ENCODE results near the gene CCNK.

Gene CCNK

DNA sequence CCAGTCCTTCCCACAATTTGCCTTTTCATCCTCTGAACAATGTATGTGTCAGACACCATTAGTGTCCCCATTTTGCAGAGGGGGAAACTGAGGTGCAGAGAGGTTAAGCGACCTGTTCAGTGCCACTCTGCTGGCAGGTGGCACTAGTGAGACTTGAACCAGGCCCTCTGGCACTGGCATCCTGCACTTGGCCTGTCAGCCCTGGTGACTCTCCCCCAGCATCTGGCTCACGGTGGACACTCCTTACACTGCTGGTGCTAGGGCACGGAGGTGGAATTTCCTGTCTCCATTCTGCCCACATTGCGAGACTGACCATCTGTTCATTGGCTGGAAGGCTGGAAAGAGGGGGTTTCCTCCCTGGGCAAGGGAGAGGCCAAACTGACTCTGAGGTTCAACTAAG lies 48.7 kb downstream of the CCNK start:
- in situ Hi-C loops (cut with MboI; ENCODE audit: low sequenced_read_pairs, unreplicated experiment), result loop anchor here (10.0 kb wide), 2 partner anchors 105 to 355 kb away; no protein-coding TSS in a partner anchor
- no peak for TF ChIP-seq CTCF (IDR thresholded peaks at IDR 0.05; ENCODE audit: borderline replicate concordance, control extremely low read depth, extremely low read depth, insufficient read depth, missing control alignments)
- DNase-seq (ENCODE audit: low spot score), result no peak

DNA sequence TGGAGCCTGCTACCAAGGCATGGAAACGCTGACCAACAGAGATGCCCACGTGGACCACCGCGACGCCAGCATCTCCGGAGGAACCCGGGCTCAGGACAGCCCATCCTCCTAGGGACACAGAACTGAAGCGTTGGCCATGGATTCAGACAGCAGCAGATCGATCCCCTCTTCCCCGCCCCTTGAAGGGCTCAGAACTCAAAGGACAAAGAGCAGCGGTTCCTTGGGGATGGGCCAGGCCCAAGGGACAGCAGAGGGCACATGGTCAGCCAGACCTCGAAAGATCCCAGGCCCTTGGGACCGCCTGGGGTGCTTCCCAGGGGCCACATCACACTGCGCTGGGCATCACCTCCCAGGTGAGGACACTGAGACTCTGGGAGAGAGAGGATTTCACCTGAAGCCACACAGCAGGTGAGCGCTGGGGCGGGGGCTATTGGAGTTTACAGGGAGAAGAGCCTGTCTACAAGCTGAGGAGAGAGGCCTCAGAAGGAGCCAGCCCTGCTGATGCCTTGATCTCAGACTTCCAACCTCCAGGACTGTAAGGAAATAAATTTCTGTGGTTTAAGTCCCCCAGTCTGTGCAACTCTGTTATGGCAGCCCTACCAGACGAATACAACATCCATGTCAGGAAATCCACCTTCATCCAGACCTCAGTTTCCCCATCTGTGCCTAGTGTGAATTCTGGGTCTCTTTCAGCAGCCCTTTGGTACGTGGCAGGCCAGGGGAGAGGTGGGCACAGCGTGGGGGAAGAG lies 49.4 kb downstream of the CCNK start:
- DNase-seq (ENCODE audit: low spot score), result no peak
- no peak for TF ChIP-seq CTCF (IDR thresholded peaks at IDR 0.05; ENCODE audit: borderline replicate concordance, control extremely low read depth, extremely low read depth, insufficient read depth, missing control alignments)
- in situ Hi-C loops (cut with MboI; ENCODE audit: low sequenced_read_pairs, unreplicated experiment), result no loop called here

DNA sequence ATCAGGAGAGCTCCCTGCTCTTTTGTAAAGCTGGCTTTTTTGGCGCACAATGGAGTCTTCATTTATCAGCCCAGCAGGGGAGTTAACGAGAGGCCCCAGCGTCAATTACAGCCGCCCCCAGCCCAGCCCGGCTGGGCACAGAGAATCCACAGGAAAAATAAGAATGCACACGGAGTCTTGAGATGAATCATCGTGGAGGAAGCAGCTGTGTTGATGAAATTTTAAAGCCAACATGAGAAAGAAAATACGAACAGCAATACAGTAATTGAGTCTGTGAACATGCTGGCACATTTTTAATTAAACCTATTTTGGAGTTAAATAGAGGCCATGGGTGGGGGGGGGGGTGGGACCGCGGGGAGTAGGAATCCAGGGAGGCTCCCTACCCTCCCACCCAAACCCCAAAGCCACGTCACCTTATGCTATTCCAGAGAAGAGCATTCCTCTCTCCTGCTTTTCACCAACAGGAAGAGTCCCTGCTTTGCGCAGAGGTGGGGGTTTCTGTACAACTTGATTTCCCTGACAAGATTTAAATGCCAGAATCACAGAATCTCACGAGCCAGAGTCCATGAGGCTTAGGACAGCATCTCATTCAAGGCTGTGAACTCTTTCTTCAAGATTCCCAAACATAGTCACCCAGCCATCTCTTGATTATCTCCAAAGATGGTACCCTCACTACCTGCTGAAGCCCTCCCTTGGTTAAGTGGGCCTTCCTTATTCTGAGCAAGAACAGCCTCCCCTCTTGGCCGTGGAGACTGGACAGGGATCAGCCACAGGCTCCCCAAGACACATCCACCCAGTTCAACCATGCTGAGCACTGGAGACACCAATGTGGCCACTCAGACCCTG lies 50.3 kb downstream of the CCNK start:
- TF ChIP-seq CTCF (IDR thresholded peaks at IDR 0.05; ENCODE audit: borderline replicate concordance, control extremely low read depth, extremely low read depth, insufficient read depth, missing control alignments), result no peak
- in situ Hi-C loops (cut with MboI; ENCODE audit: low sequenced_read_pairs, unreplicated experiment), result no loop called here
- DNase-seq (ENCODE audit: low spot score), result no peak

DNA sequence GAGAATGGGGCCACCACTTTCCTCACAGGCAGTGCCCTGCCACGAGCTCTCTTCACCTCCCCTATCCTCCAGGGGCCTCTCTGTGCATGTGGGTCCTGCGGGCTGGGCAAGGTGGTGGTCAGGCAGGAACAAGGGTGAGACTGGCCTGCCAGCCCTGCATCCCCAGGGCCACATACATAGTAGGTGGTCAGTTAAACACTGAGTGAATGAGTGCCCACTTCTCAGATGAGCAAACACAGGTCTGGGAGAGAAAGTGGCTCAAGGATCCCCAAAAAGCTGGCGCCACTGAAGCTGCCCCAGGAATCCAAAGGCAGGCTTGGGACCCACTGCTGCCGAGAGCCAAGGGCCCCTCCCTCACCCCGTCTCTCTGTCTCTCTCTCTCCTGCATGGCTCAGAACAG lies 51.1 kb downstream of the CCNK start:
- in situ Hi-C loops (cut with MboI; ENCODE audit: low sequenced_read_pairs, unreplicated experiment), result no loop called here
- DNase-seq (ENCODE audit: low spot score), result no peak
- TF ChIP-seq CTCF (IDR thresholded peaks at IDR 0.05; ENCODE audit: borderline replicate concordance, control extremely low read depth, extremely low read depth, insufficient read depth, missing control alignments), result no peak

DNA sequence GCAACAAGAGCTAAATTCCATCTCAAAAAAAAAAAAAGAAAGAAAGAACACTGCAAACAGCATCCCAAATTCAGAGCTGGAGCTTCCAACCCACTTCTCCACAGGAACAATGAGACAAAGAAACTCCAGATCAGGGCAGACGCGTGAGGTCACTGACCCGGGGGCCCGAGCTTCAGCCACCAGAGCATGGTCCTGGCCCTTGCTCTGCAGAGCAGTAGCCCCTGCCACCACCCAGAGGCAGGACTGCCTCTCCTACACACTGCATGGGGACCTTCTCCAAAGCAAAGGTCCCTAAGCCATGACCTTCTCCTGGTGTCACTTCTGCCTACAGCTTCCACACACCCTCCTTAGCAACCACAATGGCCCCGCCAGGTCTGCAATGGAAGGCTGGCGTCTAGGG lies 53.1 kb downstream of the CCNK start:
- no peak for TF ChIP-seq CTCF (IDR thresholded peaks at IDR 0.05; ENCODE audit: borderline replicate concordance, control extremely low read depth, extremely low read depth, insufficient read depth, missing control alignments)
- no peak for DNase-seq (ENCODE audit: low spot score)
- in situ Hi-C loops (cut with MboI; ENCODE audit: low sequenced_read_pairs, unreplicated experiment), result no loop called here

- DNase-seq (ENCODE audit: low spot score), result no peak
- no peak for TF ChIP-seq CTCF (IDR thresholded peaks at IDR 0.05; ENCODE audit: borderline replicate concordance, control extremely low read depth, extremely low read depth, insufficient read depth, missing control alignments)
- in situ Hi-C loops (cut with MboI; ENCODE audit: low sequenced_read_pairs, unreplicated experiment), result no loop called here
Measured at GRCh38 chr14:99534863-99535262, 53.7 kb downstream of the CCNK start.

All from GM13976 (cell line).